ENCODE results near the gene DIS3L2.
"Not testable (repeated sequence)": the region's sequence is repeated elsewhere in the genome, so short reads cannot be mapped to it uniquely, and the experiment has no call there.

The DIS3L2 gene

DNA sequence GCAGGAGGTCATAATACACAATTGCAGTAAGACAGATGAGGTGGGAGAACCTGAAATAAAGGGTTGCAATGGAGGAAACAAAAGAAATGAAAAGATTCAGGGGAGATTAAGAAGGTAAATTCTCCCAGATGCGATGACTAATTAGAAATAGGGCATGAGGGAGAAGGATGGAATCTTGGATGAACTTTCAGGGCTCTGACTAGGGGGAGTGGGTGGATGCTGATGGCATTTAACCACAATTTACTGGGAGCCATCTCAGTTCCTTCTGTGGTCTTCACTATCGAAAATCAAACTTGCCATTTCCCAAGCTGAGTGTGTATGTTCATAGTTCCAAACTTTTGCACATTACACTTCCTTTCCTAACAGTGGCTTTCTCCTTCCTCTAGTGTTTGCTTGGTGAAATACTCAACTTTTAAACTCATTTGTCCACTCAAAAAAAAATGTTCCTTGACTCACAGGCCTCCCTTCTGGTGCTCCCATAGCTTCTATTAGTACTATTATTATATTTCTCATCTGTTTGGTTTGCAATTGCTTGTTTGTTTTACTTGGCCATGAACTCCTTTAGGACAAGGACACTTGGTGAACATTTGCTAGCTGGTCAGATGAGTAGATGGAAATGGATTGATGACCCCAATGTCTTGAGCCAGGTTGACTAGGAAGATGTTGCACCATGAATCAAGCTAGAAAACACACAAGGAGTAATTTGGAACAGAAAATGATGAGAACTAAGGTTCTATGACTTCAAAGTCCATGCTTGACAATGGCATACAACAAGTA, 178.5 kb downstream of the DIS3L2 start:
- Histone ChIP-seq H3K27ac (peak overlapping the region; percentile 88), H3K4me3 (peak overlapping the region; percentile 26; the same call in 1 of the 2 replicates), H3K9me3 (no peaks in the 10 kb centered on the region), H3K4me2 (peak overlapping the region; percentile 89), H3K9ac (peak overlapping the region; percentile 68), H3K36me3 (peaks cover 2% of the 10 kb centered on the region; the same call in 1 of the 2 replicates), H3K27me3 (no peaks in the 10 kb centered on the region), H3K4me1 (peaks cover 68% of the 10 kb centered on the region), H4K20me1 (no peaks in the 10 kb centered on the region)
- no peak for TF ChIP-seq Cebpa-rat (IDR thresholded peaks at IDR 0.05)

DNA sequence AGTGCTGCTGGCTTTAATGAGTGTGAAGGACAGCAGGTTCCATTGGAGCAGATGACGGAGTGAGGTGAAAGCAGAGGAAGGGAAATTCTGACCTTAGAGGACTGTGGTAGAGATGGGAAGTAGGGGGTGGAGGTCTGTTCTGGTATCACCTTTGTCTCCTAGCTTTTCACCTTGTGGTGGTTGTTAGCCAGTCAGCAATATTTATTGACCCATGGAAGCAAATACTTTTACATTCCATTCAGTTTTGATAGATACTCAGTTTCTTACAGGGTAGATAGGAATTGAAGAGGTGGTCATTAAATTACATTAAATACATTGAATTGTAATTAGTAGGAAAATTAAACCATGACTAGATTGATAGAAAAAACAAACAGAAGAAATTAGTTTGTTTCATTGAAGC, 180.1 kb downstream of the DIS3L2 start:
- peaks cover 52% of the 10 kb centered on the region for H3K4me1 ChIP-seq
- no peak overlapping the region for H3K27ac ChIP-seq
- H3K27me3 ChIP-seq: no peaks in the 10 kb centered on the region
- no peak overlapping the region for H3K4me2 ChIP-seq
- no peaks in the 10 kb centered on the region for H3K9me3 ChIP-seq
- no peak overlapping the region for H3K4me3 ChIP-seq
- no peak for TF ChIP-seq Cebpa-rat (IDR thresholded peaks at IDR 0.05)
- no peak overlapping the region for H3K9ac ChIP-seq
- H3K36me3 ChIP-seq: no peaks in the 10 kb centered on the region
- H4K20me1 ChIP-seq: no peaks in the 10 kb centered on the region

DNA sequence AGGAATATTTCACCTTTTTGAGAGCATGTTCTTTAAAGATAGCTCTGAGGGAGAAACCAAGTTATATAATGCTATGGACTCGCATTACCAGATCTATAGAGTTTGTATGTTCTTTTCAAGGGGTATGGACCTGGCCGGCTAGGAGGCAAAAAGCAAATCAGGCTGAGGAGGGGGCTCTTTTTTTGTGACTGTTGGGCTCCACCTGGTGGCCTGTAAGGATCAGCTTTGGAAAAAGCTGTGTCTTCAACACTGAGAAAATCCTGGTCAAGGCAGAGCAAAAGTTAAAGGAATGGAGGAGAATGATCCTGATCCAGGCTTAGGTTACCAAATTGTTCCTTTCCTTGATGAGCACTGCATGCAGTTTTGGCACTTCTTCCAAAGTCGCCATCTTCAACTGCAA, 180.5 kb downstream of the DIS3L2 start:
- no peak overlapping the region for H3K9ac ChIP-seq
- no peaks in the 10 kb centered on the region for H3K27me3 ChIP-seq
- TF ChIP-seq Cebpa-rat (IDR thresholded peaks at IDR 0.05): no peak
- no peaks in the 10 kb centered on the region for H3K36me3 ChIP-seq
- no peak overlapping the region for H3K4me2 ChIP-seq
- no peak overlapping the region for H3K4me3 ChIP-seq
- H3K27ac ChIP-seq: no peak overlapping the region
- peaks cover 47% of the 10 kb centered on the region for H3K4me1 ChIP-seq
- H3K9me3 ChIP-seq: no peaks in the 10 kb centered on the region
- H4K20me1 ChIP-seq: no peaks in the 10 kb centered on the region

DNA sequence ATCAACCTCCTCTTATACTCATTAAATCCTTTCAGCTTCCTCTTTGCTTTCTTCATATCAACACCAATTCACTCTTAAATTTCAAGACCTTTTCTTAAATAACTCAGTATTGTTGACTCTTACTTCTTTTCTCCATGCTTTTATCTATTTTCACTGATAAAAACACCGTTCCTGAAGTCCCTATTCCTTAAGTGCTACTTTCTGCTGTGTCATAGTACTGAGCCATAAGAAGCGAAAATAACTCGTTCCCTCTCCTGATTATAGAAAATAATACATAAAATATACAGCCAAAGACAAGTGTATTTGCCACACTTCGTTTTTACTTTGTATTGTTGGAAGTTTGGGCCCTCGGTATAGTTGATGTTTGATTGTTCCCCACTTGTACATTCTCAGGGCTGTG, 181.0 kb downstream of the DIS3L2 start:
- Histone ChIP-seq H3K27me3 (no peaks in the 10 kb centered on the region), H4K20me1 (no peaks in the 10 kb centered on the region), H3K9ac (no peak overlapping the region), H3K9me3 (no peaks in the 10 kb centered on the region), H3K36me3 (no peaks in the 10 kb centered on the region), H3K27ac (no peak overlapping the region), H3K4me3 (no peak overlapping the region), H3K4me2 (no peak overlapping the region), H3K4me1 (peaks cover 43% of the 10 kb centered on the region)
- no peak for TF ChIP-seq Cebpa-rat (IDR thresholded peaks at IDR 0.05)

DNA sequence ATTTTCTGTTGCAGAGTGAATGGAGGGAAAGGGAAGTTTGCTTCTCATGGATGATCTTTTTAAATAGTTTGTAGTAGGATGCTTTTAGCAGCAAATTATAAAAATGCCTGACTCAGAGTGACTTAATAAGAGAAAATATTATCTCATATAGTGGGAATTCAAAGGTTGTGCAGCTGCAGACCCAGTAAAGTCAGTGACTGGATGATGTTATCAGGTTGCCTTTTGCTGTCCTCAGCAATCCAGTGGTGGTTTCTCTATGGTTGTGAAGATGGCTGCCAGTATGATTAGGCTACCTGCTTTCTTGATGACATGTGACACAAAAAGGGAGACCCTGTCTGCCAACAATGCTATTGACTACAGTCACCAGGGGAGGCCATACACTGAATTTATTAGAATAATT, 184.8 kb downstream of the DIS3L2 start:
- Histone ChIP-seq H3K9ac (no peak overlapping the region), H3K9me3 (no peaks in the 10 kb centered on the region), H3K27ac (no peak overlapping the region), H3K4me2 (no peak overlapping the region), H3K36me3 (no peaks in the 10 kb centered on the region), H3K4me3 (no peak overlapping the region), H3K4me1 (peaks cover 5% of the 10 kb centered on the region; the same call in 1 of the 2 replicates), H4K20me1 (no peaks in the 10 kb centered on the region), H3K27me3 (no peaks in the 10 kb centered on the region)
- no peak for TF ChIP-seq Cebpa-rat (IDR thresholded peaks at IDR 0.05)

DNA sequence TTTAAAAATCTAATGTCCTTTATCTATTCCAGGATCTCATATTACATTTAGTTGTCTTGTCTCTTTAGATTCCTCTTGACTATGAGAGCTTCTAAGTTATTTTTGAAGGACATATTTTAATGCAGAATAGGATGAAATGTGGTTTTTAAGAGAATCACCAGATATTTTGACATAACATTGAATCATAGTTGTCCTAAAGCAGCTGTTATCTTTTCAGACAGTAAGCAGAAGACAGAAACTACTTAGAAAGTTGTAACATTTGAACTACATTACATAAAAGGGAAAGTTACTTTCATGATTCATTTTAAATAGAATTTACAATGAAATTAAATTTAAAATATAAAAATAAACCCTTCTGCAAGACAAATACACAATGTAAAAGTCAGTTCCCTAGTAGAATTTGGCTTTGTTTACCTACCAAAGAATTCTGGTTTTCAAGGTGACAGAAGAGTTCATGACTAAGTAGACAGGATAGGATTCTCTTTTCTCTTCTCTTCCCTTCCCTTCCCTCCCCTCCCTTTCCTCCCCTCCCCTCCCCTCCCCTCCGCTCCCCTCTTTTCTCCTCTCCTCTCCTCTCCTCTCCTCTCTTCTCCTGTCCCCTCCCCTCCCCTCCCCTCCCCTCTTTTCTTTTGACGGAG, 186.0 kb downstream of the DIS3L2 start:
- Histone ChIP-seq H3K36me3 (no peaks in the 10 kb centered on the region), H3K27me3 (no peaks in the 10 kb centered on the region), H3K4me1 (no peaks in the 10 kb centered on the region), H3K4me2 (no peak overlapping the region), H3K9me3 (no peaks in the 10 kb centered on the region), H4K20me1 (no peaks in the 10 kb centered on the region), H3K4me3 (no peak overlapping the region), H3K9ac (no peak overlapping the region), H3K27ac (no peak overlapping the region)
- TF ChIP-seq Cebpa-rat (IDR thresholded peaks at IDR 0.05): no peak

DNA sequence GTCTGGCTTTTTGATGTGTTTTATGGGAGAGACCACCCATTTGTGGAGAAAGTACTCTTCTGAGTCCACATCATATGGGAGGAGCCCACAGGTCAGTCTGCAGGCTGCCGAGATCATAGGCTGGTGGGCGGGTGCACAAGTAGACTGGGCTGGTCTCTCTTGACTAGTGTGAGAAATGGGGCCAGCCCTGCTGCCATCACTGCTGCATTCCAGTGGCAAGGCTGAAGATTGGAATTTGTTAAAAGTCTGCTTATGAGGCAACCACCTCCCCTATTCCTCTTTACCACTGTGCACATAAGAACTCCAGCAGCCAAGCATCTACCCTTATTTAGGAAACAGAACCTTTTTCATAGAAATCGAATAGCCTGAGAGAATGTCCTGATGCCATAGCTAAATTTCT, 200.7 kb downstream of the DIS3L2 start:
- H4K20me1 ChIP-seq: no peaks in the 10 kb centered on the region
- H3K4me2 ChIP-seq: no peak overlapping the region
- H3K27me3 ChIP-seq: no peaks in the 10 kb centered on the region
- no peak for TF ChIP-seq Cebpa-rat (IDR thresholded peaks at IDR 0.05)
- no peak overlapping the region for H3K9ac ChIP-seq
- no peak overlapping the region for H3K27ac ChIP-seq
- H3K36me3 ChIP-seq: peaks cover 77% of the 10 kb centered on the region
- no peak overlapping the region for H3K4me3 ChIP-seq
- no peaks in the 10 kb centered on the region for H3K4me1 ChIP-seq
- no peaks in the 10 kb centered on the region for H3K9me3 ChIP-seq

DNA sequence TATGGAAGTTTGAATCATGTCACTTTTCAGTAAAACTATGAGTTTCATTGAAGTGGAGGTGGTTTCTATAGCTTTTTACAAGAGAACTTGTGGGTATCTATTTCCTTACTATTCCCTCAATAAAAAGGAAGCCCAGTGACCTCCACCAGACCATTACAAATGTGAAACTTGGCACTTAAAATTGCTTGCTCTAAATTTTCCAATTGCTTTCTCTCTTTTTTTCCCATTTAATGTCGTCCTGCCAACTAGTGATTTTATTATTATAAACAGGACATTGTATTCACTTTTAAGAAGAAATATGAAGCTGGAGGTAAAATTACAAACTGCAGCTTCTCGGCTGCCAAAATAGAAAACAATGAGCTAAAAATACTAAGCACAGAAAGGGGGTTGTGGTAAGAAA, 208.9 kb downstream of the DIS3L2 start:
- Histone ChIP-seq H3K4me1 (peaks cover 18% of the 10 kb centered on the region), H3K27me3 (no peaks in the 10 kb centered on the region), H3K9ac (no peak overlapping the region), H3K27ac (no peak overlapping the region), H3K4me2 (peak overlapping the region; percentile 29), H3K4me3 (no peak overlapping the region), H4K20me1 (no peaks in the 10 kb centered on the region), H3K9me3 (peaks cover 21% of the 10 kb centered on the region), H3K36me3 (peaks cover 30% of the 10 kb centered on the region)
- TF ChIP-seq Cebpa-rat (IDR thresholded peaks at IDR 0.05): no peak

DNA sequence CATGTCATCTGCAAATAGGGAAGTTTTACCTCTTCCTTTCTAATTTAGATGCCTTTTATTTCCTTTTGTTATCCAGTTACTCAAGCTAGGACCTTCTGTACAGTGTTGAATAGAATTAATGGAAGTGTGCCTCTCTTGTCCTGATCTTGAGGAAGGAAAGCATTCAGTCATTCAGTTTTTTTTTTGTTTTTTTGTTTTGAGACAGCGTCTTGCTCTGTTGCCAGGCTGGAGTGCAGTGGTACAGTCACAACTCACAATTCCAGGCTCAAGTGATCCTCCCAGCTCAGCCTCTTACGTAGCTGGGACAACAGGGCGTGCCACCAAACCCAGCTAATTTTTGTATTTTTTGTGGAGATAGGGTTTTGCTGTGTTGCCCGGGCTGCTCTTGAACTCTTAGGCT, 213.1 kb downstream of the DIS3L2 start:
- Histone ChIP-seq H3K4me2 (no peak overlapping the region), H3K36me3 (peaks cover 19% of the 10 kb centered on the region), H3K9ac (no peak overlapping the region), H4K20me1 (no peaks in the 10 kb centered on the region), H3K27ac (no peak overlapping the region), H3K27me3 (no peaks in the 10 kb centered on the region), H3K4me3 (no peak overlapping the region), H3K4me1 (peaks cover 13% of the 10 kb centered on the region), H3K9me3 (peaks cover 33% of the 10 kb centered on the region)
- no peak for TF ChIP-seq Cebpa-rat (IDR thresholded peaks at IDR 0.05)

DNA sequence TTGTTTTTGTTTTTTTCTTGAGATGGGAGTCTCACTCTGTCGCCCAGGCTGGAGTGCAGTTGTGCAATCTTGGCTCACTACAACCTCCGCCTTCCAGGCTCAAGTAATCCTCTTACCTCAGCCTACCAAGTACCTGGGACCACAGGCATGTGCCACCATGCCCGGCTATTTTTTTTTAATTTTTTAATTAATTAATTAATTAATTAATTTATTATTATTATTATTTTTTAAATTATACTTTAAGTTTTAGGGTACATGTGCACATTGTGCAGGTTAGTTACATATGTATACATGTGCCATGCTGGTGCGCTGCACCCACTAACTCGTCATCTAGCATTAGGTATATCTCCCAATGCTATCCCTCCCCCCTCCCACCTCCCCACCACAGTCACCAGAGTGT, 215.1 kb downstream of the DIS3L2 start:
- H4K20me1 ChIP-seq, H3K27ac ChIP-seq, H3K27me3 ChIP-seq, H3K9ac ChIP-seq, H3K4me2 ChIP-seq, H3K4me1 ChIP-seq, H3K4me3 ChIP-seq: not testable (repeated sequence)
- H3K36me3 ChIP-seq: peaks cover 19% of the 10 kb centered on the region
- H3K9me3 ChIP-seq: peaks cover 36% of the 10 kb centered on the region

Measured in BLaER1 (cell line).